Brain microvascular endothelial cell (primary cell): ENCODE measurements around the gene OCSTAMP.

Source experiments
- DNase-seq: peaks from one replicate; pipeline ENCODE4 v3.0.0-alpha.2; 2020
- H3K27ac ChIP-seq: fragments of 250-450 bp; sonication (Bioruptor Pico); 2 replicates; pipeline ENCODE4 v1.5.1; 2020; ENCODE audit warnings: mild to moderate bottlenecking, moderate library complexity
- H3K27me3 ChIP-seq: fragments of 250-450 bp; sonication (Bioruptor Pico); replicated peaks from 2 replicates; pipeline ENCODE4 v1.5.1; 2020; ENCODE audit warnings: mild to moderate bottlenecking
- H3K36me3 ChIP-seq: fragments of 250-450 bp; sonication (Bioruptor Pico); replicated peaks from 2 replicates; pipeline ENCODE4 v1.5.1; 2020; ENCODE audit warnings: mild to moderate bottlenecking
- H3K4me3 ChIP-seq: 2 replicates; pipeline ENCODE4 v1.5.1; 2011; ENCODE audit warnings: low read depth, mild to moderate bottlenecking, control low read depth, low read length, moderate library complexity
- in situ Hi-C: cut with HindIII; loops from 2 replicates; pipeline ENCODE4 v1.10.0; 2017; ENCODE audit warnings: low sequenced_read_pairs, low pct_ligation_motif_present
- TF ChIP-seq, protein P1 (sequence below): IDR thresholded peaks from 2 replicates; pipeline ENCODE4 v1.5.1; 2011; ENCODE audit warnings: low read depth, mild to moderate bottlenecking, moderate library complexity, low read length, control low read depth, inconsistent platforms; ENCODE audit errors: missing control alignments

OCSTAMP gene, protein sequence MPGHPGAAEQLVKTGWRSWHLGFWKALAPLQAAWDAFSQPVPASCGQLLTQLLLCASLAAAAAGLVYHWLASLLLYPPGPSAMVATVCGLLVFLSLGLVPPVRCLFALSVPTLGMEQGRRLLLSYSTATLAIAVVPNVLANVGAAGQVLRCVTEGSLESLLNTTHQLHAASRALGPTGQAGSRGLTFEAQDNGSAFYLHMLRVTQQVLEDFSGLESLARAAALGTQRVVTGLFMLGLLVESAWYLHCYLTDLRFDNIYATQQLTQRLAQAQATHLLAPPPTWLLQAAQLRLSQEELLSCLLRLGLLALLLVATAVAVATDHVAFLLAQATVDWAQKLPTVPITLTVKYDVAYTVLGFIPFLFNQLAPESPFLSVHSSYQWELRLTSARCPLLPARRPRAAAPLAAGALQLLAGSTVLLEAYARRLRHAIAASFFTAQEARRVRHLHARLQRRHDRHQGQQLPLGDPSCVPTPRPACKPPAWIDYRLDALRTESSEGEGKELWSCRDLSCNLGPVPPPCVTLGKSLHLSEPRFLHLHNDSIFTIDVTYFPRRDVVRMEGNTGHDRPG

DNA sequence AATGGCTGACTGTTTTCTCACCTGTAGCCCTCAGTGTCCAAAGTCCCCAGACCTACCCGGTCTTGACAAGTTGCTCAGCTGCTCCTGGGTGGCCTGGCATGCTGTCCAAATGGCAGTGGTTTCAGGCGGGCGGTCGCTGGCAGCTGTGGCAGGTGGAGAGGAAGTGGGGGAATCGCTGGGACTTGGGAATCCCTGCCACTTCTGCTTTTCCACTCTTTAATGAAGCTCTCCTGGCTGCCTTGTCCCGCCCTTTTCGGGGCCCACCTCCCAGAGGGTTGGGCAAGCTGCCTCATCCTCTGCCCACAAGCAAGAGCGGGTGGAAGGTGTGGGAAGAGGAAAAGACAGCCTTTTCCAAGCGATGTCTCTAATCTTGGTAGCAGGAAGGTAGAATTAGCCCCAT is at the start of gene OCSTAMP:
Gene OCSTAMP (minus strand): TSS at position 194 of the 400 bp plus-strand sequence. CDS start 94 bp downstream, at position 100.
- Histone ChIP-seq H3K27me3 (no peaks in the 10 kb centered on the region), H3K27ac (no peak within 1 kb of the TSS)
- in situ Hi-C loops, result no loop called here

DNA sequence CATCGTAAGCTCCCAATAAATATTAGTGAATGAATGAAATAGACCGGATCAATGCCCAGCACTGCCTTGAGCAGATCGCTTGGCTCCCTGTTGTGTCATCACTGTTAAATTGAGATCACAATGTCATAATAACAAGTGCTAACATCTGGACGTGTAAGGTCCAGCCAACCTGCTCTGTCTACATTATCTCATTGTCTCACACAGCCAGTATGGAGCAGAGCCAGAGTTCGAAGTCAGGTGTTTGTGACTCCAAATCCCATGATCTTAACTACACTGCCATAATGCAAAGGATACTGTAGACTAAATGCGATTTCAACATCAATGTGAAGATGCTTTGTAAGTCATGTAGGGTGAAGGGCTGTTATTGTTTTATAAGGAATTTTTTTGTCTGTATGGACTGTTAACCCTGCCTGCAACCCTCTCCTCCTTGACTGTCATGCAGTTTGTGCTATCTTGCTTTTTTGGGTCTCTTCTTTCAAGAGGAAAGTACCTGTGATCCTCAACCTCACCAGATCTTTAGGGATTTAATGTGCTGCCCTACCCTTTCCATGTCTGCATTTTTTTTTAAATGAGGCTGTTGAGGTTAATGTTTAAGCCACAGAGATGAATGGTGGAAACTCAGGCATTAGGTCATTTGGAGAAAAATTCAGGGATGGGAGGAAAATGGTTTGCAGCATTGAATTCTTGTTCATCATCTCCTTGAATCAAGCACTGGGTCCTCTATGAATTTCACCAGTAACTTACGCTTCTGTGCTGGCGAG is 49.0 kb upstream of the OCSTAMP start:
- H3K27ac ChIP-seq, result no peak overlapping the region
- H3K4me3 ChIP-seq, result no peak overlapping the region
- H3K36me3 ChIP-seq, result no peaks in the 10 kb centered on the region
- TF ChIP-seq, protein P1, sequence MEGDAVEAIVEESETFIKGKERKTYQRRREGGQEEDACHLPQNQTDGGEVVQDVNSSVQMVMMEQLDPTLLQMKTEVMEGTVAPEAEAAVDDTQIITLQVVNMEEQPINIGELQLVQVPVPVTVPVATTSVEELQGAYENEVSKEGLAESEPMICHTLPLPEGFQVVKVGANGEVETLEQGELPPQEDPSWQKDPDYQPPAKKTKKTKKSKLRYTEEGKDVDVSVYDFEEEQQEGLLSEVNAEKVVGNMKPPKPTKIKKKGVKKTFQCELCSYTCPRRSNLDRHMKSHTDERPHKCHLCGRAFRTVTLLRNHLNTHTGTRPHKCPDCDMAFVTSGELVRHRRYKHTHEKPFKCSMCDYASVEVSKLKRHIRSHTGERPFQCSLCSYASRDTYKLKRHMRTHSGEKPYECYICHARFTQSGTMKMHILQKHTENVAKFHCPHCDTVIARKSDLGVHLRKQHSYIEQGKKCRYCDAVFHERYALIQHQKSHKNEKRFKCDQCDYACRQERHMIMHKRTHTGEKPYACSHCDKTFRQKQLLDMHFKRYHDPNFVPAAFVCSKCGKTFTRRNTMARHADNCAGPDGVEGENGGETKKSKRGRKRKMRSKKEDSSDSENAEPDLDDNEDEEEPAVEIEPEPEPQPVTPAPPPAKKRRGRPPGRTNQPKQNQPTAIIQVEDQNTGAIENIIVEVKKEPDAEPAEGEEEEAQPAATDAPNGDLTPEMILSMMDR, result no peak
- DNase-seq, result no peak
- H3K27me3 ChIP-seq, result no peaks in the 10 kb centered on the region
- in situ Hi-C loops, result no loop called here

More for the DNA sequence above, at the start of gene OCSTAMP:
- Histone ChIP-seq H3K36me3 (no peaks in the 10 kb centered on the region), H3K4me3 (no peak within 1 kb of the TSS)
- DNase-seq, result no peak
- TF ChIP-seq, protein P1, result no peak

DNA sequence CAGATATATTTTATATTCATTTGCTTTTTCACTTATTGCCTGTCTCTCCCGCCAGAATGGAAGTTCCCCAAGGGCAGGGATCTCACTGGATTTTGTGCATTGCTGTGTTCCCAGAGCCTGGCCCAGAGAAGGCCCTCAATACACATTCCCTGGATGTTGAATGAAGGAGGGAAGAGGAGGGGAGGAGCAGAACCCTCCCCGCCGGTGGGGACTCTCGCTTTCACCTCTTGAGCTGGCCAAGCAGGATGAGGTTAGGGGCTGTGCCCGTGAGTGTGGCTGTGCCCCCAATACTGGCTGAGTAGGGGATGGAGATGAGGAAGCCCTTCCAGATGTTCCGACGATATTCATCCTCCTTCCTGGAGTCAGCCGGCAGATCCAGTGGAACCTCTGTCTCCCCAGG is 45.5 kb upstream of the OCSTAMP start:
- Histone ChIP-seq H3K27me3 (no peaks in the 10 kb centered on the region), H3K36me3 (no peaks in the 10 kb centered on the region), H3K4me3 (no peak overlapping the region), H3K27ac (no peak overlapping the region)
- in situ Hi-C loops, result no loop called here
- TF ChIP-seq, protein P1, result no peak
- DNase-seq, result no peak

DNA sequence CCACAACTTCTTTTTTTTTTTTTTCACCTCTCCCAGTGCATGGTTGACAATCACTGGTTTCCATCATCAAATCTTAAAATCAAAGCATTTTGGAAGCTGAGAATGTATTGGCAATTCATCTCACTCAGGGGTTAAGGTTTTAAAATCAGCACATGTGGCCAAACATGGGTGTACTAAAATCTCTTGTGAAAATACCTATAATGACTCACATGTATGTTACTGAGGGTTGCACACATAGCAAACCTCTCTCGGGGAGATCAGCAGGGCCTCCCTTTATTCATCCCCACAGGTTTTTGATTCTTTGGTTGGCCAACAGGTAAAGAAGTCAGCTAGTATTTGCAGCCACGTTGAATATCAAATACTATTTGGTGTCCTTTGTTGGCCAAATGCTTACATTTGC is 44.3 kb upstream of the OCSTAMP start:
- no peak for DNase-seq
- Histone ChIP-seq H3K27me3 (no peaks in the 10 kb centered on the region), H3K4me3 (no peak overlapping the region), H3K27ac (no peak overlapping the region), H3K36me3 (no peaks in the 10 kb centered on the region)
- TF ChIP-seq, protein P1, result no peak
- in situ Hi-C loops, result no loop called here

DNA sequence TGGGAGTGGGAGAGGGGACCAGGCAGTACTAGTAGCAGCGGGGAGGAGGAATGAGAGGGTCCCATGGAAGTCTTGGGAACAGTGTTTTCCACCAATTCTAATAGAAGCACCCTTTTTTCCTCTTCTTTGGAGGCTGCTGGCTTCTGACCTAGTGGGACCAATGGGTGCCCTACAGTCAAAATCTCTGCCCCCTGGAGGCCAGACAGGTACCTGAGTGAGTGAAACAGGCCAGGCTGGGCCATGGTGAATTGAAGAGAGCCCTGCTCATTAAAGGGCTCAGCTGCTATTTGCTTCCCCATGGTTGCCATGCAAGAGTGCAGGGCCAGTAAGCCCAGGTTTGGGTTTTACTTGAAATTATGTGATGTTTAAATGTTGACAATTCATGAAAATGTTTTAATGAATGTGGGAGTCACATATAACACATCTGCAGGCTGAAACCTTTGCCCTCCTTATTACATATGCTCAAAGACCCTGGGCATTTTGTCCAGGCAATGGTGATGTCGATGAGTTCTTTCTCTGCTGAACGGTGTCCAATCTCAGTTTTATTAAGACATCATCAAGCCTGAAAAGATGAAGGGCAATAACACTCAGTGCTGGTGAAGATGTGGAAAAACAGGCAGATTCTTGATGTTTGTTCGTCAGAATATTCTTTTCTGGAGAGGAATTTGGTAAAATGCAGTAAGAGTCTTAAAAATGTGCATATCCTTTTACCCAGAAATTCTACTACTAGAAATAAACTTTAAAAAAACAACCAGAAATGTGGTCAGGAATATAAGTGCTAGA is 42.3 kb upstream of the OCSTAMP start:
- H3K27me3 ChIP-seq, result no peaks in the 10 kb centered on the region
- no peak overlapping the region for H3K27ac ChIP-seq
- TF ChIP-seq, protein P1, result no peak
- no peaks in the 10 kb centered on the region for H3K36me3 ChIP-seq
- DNase-seq, result no peak
- no peak overlapping the region for H3K4me3 ChIP-seq
- in situ Hi-C loops, result no loop called here
